ENCODE measurements around the gene CEP170B. TPM values are rescaled to one million over a fixed set of nuclear protein-coding genes. Genes with fewer than 3 reads are reported as not detected.
A peak's percentile ranks its signal among the peaks of the same experiment; 100 is the strongest.
"Not testable (repeated sequence)": the region's sequence is repeated elsewhere in the genome, so short reads cannot be mapped to it uniquely, and the experiment has no call there.

CEP170B gene
- total RNA-seq, 3 donors from 2014 or later: 10.1 to 14.8 (median 13.8) TPM

- H3K4me1 ChIP-seq: peaks cover 7 to 10% of the 10 kb centered on the region in 2 donors
- H3K4me3 ChIP-seq: no peak overlapping the region
- H3K27ac ChIP-seq: no peak overlapping the region
- TF ChIP-seq POLR2A (IDR thresholded peaks at IDR 0.05) (no peak), POLR2AphosphoS5 (IDR thresholded peaks at IDR 0.05) (no peak), CTCF (IDR thresholded peaks at IDR 0.05) (no peak)
- peak in 1 of 2 donors; percentile 35 for DNase-seq (ENCODE audit: low spot score in 2 of 2)
- H3K9me3 ChIP-seq: no peaks in the 10 kb centered on the region
- intact Hi-C loops (cut with DNase I; ENCODE audit: low total_unique reads): no loop called here
- H3K27me3 ChIP-seq: no peaks in the 10 kb centered on the region
- no peaks in the 10 kb centered on the region for H3K36me3 ChIP-seq
Measured at GRCh38 chr14:104830781-104831180, 34.3 kb upstream of the CEP170B start.

- intact Hi-C loops (cut with DNase I; ENCODE audit: low total_unique reads): not testable (repeated sequence)
Measured at GRCh38 chr14:104836171-104836935, 28.7 kb upstream of the CEP170B start.

GRCh38 chr14:104841730-104842129 lies 23.3 kb upstream of the CEP170B start:
- Histone ChIP-seq H3K36me3 (no peaks in the 10 kb centered on the region), H3K9me3 (no peaks in the 10 kb centered on the region), H3K4me3 (no peak overlapping the region), H3K27ac (no peak overlapping the region), H3K4me1 (peaks cover 2 to 4% of the 10 kb centered on the region in 2 donors), H3K27me3 (peaks cover 0 to 17% of the 10 kb centered on the region in 2 donors)
- no peak for DNase-seq (ENCODE audit: low spot score in 2 of 2)
- TF ChIP-seq POLR2A (IDR thresholded peaks at IDR 0.05) (no peak), CTCF (IDR thresholded peaks at IDR 0.05) (no peak), POLR2AphosphoS5 (IDR thresholded peaks at IDR 0.05) (no peak)
- intact Hi-C loops (cut with DNase I; ENCODE audit: low total_unique reads): no loop called here

More at GRCh38 chr14:104836171-104836935, 28.7 kb upstream of the CEP170B start:
- not testable (repeated sequence) for H3K27me3 ChIP-seq, H3K27ac ChIP-seq, H3K4me1 ChIP-seq, H3K4me3 ChIP-seq, H3K36me3 ChIP-seq, H3K9me3 ChIP-seq
- DNase-seq (ENCODE audit: low spot score in 2 of 2): peak in 1 of 2 donors; percentile 30

GRCh38 chr14:104843006-104843405 lies 22.1 kb upstream of the CEP170B start:
- Histone ChIP-seq H3K27me3 (peaks cover 0 to 17% of the 10 kb centered on the region in 2 donors), H3K4me1 (peaks cover 2 to 4% of the 10 kb centered on the region in 2 donors), H3K9me3 (no peaks in the 10 kb centered on the region), H3K27ac (no peak overlapping the region), H3K36me3 (no peaks in the 10 kb centered on the region), H3K4me3 (peak overlapping the region in 2 of 3 donors; percentile 49 to 66)
- intact Hi-C loops (cut with DNase I; ENCODE audit: low total_unique reads): no loop called here
- peak in 1 of 2 donors; percentile 38 for DNase-seq (ENCODE audit: low spot score in 2 of 2)
- TF ChIP-seq CTCF (IDR thresholded peaks at IDR 0.05): no peak
- TF ChIP-seq POLR2AphosphoS5 (IDR thresholded peaks at IDR 0.05): no peak
- no peak for TF ChIP-seq POLR2A (IDR thresholded peaks at IDR 0.05)

GRCh38 chr14:104843442-104844305 lies 21.4 kb upstream of the CEP170B start:
- Histone ChIP-seq H3K4me1 (peaks cover 2 to 4% of the 10 kb centered on the region in 2 donors), H3K27ac (no peak overlapping the region), H3K9me3 (no peaks in the 10 kb centered on the region), H3K4me3 (peak overlapping the region; percentile 33 to 66 (median 49)), H3K36me3 (no peaks in the 10 kb centered on the region), H3K27me3 (peaks cover 0 to 17% of the 10 kb centered on the region in 2 donors)
- TF ChIP-seq CTCF (IDR thresholded peaks at IDR 0.05) (no peak), POLR2AphosphoS5 (IDR thresholded peaks at IDR 0.05) (no peak), POLR2A (IDR thresholded peaks at IDR 0.05) (no peak)
- DNase-seq (ENCODE audit: low spot score in 2 of 2): peak in 1 of 2 donors; percentile 53
- intact Hi-C loops (cut with DNase I; ENCODE audit: low total_unique reads): no loop called here
